HG03457 (cell line): ENCODE data around the gene EXOC3L4.

Experiments used
- ATAC-seq: cut with Tn5 transposase; IDR thresholded peaks from one replicate; pipeline ENCODE4 v1.9.1; 2021; ENCODE audit warnings: moderate number of reproducible peaks; ENCODE audit not compliant: unreplicated experiment

The EXOC3L4 gene

DNA sequence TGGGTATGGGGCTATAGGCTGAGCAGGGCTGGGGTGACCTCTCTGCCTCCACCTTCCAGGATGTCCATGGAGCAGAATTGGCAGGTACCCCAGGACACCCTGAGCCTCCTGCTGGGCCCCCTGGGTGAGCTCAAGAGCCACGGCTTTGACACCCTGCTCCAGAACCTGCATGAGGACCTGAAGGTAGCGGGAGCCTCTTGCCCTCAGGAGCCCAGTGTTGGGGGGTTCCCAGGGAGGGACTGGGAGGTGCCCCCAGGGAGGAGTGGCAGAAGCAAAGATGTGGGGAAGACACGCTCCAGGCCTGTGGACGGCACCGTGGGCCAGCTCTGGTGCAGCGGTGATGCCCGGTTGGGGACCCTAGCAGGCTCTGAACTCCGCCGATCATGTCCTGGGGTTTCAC, 37.1 kb downstream of the EXOC3L4 start:
- no peak for ATAC-seq

DNA sequence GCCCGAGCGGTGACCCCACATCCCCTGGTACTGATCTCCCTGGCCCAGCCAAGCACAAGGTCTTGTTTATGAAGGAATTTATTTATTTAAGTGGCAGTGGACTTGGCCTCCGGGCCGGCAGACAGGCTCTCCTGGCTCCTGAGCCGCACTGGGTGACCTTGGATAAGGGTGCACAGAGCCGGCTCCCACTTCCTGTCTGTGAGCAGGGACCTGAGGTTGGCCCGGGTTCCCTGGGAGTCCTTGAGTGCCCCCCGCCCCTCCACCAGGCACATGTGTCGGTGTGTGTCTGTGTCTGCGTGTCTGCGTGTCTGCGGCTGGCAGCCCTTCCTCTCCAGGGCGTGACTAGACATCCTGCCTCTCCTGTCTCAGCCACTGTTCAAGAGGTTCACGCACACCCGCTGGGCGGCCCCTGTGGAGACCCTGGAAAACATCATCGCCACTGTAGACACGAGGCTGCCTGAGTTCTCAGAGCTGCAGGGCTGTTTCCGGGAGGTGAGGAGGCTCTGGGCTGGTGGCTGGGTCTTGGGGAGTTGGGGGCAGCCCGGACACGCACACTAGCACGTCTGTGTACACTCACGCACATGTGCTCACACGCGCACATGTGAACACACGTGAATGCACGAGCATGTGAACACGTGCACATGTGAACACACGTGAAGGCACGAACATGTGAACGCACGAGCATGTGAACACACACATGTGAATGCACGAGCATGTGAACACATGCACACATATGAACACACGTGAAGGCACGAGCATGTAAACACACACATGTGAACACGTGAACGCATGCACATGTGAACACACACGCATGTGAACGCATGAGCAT, 38.1 kb downstream of the EXOC3L4 start:
- ATAC-seq: no peak

DNA sequence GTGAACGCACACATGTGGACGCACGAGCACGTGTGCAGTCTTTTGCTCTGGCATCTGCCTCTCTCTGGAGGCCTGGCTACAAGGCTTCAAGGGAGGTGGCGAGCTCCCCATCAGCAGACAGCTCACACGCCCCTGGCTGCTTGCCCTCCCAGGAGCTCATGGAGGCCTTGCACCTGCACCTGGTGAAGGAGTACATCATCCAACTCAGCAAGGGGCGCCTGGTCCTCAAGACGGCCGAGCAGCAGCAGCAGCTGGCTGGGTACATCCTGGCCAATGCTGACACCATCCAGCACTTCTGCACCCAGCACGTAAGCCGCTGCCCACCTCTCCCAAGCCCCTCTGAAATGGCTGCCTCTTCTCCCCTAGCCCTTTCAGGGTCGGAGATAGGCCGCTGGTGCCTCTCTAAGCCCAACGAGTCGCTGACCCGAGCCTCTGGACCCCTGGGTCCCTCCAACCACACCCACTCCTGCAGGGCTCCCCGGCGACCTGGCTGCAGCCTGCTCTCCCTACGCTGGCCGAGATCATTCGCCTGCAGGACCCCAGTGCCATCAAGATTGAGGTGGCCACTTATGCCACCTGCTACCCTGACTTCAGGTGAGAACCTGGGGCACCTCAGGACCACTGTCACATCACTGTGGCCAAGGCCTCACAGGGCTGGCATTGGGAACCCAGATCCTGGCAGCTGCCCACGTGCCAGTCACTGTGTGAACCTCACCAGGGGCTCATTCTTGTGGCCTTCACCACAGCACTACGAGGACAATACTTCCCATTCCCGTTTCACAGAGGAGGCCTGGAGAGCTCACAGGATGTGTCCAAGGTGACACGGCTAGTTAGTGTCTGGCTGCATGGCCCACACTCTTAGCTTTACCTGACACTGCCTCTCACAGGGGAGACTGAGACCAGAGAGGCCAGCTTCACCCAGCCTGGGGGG, 39.0 kb downstream of the EXOC3L4 start:
- ATAC-seq: no peak

DNA sequence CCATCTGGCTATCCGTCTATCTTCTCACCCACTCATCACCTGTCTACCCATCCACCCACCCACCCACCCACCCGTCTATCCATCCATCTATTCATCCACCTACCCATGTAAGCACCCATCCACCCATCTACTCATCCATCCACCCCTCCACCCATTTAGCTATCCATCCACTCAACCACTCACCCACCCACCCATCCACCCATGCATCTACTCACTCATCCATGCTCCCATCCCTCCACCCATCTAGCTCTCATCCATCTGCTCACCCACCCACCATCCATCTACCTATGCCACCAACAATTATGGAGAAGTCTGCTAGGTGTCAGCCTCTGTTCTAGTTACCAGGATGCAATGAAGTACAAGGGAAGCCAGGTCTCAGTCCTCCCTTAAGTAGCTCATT, 39.9 kb downstream of the EXOC3L4 start:
- ATAC-seq: no peak

DNA sequence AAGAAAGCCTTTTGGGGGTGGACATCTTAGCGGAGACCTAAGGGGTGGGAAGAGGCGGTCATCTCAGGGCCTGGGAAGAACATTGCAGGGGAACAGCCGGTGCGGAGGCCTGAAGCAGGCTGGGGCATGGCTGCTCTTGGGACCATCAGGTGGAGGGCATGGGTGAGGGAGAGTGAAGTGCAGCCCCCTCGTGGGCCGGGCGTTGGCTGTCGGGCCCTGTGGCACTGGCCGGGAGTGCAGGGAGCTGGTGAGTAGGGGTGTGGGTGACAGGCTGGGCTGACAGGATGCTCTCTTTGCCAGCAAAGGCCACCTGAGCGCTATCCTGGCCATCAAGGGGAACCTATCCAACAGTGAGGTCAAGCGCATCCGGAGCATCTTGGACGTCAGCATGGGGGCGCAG, 40.4 kb downstream of the EXOC3L4 start:
- no peak for ATAC-seq

DNA sequence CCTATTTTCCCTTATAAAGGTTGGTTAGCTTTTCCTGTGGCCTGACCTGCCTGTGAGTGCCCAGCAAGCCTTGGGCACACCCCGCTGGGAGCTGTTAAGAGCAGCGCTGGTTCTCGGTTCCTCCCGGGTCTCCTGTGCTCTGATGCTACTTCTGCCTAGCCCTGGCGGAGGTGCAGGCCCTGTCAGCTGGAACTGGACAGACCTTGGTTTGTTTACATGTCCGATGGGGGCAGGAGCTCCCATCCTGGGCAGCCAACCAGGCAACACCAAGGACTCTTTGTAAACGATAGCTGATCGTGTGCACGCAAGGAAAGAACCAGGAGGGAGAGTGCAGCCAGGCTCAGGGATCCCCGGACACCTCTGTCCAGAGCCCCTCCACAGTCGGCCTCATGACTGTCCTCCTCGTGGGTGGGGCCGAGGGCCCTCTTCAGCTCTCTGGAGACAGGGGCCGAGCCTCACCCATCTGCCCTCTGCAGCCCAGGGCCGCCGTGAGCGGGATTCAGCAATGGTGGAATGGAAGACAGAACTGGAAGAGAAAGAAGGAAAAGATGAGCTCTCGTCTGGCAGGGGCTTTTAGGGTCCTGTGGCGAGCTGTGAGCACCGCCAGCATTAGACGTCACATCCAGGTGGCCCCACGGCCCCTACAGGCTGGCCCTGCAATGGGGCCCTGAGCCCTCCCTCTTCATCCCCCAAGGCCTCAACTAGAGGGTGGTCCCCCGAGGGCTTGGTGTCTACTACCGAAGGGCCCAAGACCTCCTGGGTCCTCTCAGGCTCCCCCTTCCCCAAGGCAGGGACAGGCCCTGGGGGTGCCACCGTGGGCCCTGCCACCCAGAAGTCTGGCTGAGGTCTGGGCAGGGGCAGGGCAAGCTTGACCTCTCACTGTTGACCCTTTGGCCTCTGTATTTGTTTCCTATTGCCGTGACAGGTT, 41.1 kb downstream of the EXOC3L4 start:
- no peak for ATAC-seq

DNA sequence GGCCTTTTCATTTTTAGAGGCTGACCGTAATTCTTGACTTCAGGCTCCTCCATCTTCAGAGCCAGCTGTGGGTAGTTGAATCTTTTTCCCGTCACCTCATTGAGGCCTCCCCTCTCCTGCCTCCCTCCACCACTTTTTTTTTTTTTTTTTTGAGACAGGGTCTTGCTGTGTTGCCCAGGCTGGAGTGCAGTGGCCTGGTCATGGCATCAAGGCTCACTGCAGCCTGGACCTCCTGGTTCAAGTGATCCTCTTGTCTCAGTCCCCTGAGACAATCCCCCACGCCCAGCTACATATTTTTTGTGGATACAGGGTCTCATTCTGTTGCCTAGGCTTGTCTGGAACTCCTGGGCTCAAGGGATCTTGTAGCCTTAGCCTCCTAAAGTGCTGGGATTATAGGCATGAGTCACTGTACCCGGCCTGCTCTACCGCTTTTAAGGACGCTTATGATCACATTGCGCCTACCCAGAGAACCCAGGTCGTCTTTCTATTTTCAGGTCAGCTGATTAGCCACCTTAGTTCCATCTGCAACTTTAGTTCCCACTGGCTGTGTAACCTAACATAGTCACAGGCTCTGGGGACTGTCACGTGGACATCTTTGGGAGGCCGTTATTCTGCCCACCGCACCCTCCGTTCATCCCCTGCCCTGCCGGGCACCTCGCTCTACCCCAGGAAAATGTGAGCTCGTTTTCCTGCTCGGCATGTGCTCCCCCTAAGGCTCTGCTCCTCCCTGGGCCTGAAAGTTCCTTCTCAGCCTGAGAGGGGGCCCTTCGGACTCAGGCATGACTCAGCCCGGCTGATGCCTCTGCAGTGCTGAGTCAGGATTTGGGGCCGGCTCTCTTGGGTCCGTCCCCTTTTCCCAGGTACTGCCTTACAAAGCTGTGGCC, 42.1 kb downstream of the EXOC3L4 start:
- ATAC-seq: no peak

DNA sequence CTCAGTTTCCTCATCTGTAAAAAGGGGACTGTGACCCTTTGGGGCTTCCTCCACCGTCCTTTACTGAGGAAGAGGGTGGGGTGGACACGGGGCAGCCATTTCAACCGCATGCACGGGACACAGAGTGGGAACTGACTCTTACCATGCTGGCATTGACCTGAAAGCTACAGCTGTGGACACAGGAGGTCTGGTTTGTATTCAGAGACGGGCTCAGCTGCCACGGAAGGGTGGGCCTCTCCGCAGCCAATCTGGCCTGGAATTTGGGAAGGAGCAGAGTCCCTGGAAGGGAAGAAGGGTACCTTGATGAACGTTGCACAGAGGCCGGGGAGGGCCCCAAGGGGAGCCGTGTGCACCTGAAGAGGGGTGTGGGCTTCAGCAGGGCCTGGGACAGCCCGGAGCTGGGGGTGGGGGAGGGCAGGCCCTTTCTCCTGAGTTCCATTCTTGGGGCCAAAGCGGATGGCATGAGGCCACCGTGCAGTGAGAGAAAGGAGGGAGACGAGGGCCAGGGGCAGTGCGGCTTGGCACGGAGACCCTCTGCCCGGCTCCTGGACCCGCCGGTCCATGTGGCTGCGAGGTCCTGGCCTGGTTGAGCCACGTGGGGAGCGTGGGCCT, 43.3 kb downstream of the EXOC3L4 start:
- no peak for ATAC-seq

DNA sequence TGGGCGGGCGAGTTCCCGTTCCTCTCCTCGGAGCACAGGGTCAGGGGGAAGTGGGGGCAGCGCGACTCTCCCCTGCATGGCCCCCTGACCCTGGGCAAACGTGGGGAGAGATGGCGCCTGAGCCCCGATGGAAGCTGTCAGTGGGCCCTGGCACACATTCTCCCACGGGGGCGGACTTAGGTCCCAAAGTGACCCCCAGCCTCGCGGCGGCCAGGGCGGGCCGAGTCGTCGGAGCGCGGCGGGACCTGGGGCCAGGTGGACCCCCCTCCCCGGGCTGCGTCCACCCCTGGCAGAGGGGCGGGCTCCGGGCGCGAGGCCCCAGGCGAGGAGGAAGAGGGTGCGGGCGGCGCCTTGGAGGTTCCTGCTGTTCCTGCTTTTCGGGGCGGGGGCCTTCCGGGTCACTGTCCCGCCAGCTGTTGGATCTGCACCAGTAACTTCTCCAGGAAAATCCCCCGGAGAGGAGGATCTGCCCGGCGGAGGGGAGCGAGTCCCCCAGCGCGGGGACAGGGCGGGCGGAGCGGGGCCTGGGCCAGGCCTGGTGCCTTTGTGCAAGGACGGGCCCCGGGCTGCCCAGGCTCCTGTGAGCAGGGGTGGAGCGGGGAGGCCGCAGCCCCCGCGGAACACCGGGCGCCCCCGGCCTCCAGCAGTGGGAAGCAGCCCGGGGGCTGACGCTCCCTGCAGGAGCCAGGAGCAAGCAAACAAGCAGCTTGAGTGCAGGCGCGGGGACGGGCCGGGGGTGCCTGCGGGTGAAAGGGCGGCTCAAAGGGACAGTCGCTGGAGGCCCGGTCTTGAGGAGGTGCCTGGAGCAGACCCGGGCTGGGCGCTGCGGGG, 44.0 kb downstream of the EXOC3L4 start:
- no peak for ATAC-seq

DNA sequence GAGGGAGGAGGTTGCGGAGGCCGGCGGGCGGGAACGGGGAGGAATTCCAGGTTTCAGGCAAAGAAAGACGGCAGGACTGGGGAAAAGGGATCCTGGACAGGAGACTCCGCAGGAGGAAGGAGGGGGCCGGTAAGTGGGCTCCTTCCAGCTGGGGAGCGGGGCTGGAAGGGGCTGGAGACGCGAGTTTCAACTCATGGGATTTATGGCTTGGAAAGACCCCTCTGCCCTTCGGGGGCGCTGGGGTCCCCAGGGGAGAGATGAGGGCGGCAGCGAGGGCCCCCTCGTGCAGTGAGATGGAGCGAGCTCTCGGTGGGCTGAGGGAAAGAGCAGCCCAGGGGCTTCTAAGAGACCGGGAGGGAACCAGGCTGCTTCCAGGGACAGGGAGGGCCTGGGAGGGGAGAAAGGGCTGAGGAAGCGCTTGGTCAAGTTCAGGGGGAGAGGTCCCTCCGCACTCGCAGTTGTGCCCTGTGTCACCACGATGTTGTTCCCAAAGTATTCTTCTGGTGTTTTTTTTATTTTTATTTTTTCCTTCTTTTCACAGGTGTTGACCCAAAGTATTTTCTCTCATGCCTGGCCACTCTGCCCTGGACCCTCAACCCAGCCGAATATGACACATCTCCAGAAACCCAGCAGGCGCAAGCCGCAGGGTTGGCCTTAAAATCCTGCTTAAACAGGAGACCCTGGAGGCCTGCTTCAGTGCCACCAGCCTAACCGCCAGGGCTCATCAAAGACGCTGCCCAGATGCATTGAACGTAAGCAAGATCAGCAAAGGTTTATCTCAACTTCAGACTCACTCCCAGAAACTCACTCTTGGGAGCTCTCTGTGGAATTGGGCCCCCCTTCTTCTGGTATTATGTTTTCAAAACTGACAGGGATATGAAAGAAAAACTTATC, 44.9 kb downstream of the EXOC3L4 start:
- no peak for ATAC-seq

DNA sequence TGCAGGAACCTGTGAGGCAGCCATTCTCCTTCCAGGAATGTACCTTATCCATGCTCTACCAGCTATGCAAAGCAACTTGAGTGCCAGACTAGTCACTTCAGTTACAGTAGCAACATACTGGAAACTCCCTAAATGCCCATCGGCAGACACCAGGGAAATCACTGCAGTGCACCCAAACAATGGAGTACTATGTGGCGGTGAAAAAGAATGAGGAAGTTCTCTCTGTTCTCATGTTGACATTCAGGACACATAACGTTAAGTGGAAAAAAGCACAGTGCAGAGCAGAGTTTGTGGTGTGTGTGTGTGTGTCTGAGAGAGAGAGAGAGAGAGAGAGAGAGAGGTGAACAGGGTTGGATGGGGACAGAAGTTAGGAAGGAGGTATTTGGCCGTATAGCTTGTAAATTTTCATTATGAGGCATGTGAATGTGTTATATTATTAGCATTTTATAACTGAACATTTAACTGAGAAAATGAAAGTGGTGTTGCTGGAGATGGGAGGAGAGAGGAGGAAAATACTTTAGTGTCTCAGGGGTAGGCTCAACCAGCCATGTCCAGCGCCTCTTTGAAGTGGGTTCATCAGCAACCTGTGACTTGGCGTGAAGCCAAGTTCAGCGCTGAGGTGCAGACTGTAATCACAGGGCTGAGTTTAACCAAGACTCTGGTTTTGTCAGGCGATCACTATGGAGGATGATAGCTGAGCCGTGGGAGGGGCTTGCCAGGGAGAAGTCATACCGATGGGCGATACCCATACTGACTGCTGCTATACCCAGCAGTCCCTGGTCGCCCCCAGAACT, 46.0 kb downstream of the EXOC3L4 start:
- ATAC-seq: no peak

DNA sequence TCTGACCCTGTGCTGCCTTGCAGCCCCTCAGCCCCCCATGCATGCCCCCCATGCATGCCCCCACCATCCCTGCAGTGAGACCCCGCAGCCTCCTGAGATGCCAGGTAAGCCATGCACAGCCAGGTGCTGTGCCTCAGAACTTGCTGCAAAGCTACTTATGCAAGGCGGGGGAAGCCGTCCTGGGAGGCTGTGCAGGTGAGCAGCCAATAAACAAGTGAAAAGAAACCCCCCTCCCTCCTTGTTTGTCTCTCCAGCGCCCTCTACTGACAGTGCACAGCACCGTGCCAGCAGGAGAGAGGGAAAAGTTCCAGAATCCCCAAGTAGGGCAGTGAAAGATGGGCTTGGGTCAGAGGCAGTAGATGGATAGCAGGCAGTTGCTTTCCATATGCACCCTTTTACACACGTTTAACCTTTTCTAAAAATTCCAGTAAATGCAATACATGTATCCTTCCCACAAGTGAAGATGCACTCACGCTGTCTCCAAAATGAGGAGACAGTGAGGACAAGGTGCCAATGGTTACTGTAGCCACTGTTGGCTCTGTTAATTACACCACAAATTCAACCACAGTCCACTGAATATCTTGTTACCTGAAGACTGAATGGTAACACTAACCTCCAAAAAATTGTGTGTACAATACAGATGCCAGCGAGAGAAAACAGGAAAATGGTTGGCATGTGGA, 46.7 kb downstream of the EXOC3L4 start:
- ATAC-seq: no peak

DNA sequence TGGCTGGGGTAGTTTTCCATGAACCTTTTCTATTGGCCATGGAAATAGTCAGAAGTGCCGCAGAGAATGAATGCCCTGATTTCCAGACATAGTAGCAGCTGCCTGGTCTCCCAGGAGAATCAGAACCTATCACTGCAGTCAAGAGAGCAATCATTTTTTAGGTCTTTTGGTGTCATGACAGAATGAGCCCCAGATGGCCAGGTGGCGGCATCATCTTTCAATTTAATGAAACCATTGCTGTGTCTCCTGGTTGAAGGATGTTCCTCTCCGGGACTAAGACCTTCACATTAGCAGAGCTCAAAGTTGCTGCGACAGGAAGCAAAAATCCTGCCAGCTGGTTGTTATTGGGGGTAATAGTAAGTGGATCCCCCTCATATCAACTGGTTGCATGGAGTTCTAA, 47.5 kb downstream of the EXOC3L4 start:
- no peak for ATAC-seq

DNA sequence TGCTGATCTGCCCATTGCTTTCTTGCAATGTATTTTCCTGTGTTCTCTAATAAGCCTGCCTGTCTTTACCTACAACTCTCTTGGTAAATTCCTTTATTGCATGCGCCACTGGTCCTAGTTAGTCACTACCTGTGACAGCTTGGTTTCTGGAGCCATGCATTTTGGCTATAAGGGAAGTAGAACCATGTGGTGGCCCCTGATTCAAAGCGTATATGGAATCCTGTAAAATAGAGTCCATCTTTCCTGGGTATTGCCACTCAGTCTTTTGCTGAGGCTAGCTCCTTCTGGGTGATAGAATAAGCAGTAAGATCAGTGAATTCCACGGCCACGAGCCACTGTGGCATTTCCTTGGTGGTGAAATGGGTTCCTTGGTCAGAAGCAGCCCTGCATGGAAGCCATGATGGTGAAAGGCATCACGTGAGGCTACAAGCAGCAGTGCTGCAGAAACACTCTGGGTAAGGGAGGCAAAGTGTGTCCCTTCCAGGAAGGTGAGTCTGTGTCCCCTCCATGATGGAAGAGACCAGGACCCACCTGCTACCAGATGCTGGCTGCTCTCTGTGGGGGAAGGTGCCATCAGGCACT, 48.3 kb downstream of the EXOC3L4 start:
- no peak for ATAC-seq

DNA sequence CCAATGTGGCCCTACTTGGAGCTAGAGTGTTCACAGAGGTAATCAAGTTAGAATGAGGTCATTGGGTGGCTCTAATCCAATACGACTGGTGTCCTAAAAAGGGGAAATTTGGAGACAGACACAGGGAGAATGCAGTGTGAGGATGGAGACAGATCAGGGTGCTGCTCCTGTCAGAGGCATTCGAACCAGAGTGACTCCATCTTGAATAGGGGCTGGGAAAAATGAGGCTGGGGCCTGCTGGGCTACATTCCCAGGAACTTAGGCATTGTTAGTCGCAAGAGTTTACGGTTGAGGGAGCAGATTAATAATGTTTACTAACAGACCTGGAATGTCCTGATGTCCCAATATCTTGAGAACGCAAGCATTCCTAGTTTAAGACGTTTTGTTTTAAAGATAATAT, 49.0 kb downstream of the EXOC3L4 start:
- ATAC-seq: no peak

DNA sequence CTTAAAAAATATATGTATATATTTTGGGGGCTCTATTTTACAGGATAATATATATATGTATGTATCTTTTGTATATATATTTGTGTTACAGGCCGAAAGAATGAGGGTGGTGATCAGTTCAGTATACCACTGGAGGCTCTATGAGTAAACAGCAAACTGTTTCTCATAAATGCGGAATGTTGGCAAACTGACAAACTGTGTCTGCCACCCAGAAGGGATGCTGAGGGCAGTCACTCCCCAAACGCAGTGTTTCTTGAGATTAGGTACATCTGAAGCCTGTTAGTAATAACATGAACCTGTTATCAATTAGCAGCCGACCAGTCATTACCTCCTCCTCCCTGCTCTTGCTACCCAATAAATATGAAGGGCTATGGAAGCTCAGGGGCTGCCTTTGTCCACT, 49.6 kb downstream of the EXOC3L4 start:
- ATAC-seq: no peak
